ENCODE measurements around the gene MAFG. TPM values are rescaled to one million over a fixed set of nuclear protein-coding genes. Genes with fewer than 3 reads are reported as not detected.
A peak's percentile ranks its signal among the peaks of the same experiment; 100 is the strongest.

MAFG gene
- total and polyA plus RNA-seq, 9 of the 15 experiments (the other 6 are each of a cell fraction or from before 2014, with no cell fraction given): 1.1 to 58.1 (median 24.9) TPM

GRCh38 chr17:81941484-81942166 lies 14.1 kb upstream of the MAFG start (continued):
- TF ChIP-seq, protein P1, sequence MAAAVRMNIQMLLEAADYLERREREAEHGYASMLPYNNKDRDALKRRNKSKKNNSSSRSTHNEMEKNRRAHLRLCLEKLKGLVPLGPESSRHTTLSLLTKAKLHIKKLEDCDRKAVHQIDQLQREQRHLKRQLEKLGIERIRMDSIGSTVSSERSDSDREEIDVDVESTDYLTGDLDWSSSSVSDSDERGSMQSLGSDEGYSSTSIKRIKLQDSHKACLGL (CRISPR knock-in tag; IDR thresholded peaks at IDR 0.05; ENCODE audit: borderline replicate concordance, poor library complexity, severe bottlenecking): no peak
- TF ChIP-seq, protein P2, sequence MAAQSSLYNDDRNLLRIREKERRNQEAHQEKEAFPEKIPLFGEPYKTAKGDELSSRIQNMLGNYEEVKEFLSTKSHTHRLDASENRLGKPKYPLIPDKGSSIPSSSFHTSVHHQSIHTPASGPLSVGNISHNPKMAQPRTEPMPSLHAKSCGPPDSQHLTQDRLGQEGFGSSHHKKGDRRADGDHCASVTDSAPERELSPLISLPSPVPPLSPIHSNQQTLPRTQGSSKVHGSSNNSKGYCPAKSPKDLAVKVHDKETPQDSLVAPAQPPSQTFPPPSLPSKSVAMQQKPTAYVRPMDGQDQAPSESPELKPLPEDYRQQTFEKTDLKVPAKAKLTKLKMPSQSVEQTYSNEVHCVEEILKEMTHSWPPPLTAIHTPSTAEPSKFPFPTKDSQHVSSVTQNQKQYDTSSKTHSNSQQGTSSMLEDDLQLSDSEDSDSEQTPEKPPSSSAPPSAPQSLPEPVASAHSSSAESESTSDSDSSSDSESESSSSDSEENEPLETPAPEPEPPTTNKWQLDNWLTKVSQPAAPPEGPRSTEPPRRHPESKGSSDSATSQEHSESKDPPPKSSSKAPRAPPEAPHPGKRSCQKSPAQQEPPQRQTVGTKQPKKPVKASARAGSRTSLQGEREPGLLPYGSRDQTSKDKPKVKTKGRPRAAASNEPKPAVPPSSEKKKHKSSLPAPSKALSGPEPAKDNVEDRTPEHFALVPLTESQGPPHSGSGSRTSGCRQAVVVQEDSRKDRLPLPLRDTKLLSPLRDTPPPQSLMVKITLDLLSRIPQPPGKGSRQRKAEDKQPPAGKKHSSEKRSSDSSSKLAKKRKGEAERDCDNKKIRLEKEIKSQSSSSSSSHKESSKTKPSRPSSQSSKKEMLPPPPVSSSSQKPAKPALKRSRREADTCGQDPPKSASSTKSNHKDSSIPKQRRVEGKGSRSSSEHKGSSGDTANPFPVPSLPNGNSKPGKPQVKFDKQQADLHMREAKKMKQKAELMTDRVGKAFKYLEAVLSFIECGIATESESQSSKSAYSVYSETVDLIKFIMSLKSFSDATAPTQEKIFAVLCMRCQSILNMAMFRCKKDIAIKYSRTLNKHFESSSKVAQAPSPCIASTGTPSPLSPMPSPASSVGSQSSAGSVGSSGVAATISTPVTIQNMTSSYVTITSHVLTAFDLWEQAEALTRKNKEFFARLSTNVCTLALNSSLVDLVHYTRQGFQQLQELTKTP (IDR thresholded peaks at IDR 0.05; ENCODE audit: low read depth in 1 of 2, partially characterized antibody in 2 of 2): no peak
- no peak for TF ChIP-seq ZNF143 (CRISPR knock-in tag; IDR thresholded peaks at IDR 0.05)
- TF ChIP-seq RBFOX2 (IDR thresholded peaks at IDR 0.05; ENCODE audit: low read depth, low read length): 0 out of 2 replicates have a peak, but pooled peaks have one; percentile 14
- no peak for TF ChIP-seq CEBPG (CRISPR knock-in tag; IDR thresholded peaks at IDR 0.05)
- no peak for TF ChIP-seq CEBPG (tag; conservative IDR thresholded peaks at IDR 0.05 in 1 of 2, IDR thresholded peaks at IDR 0.05 in 1 of 2)
- TF ChIP-seq KDM1A (IDR thresholded peaks at IDR 0.05): peak in 1 of 2 experiments; percentile 73; a peak in 2 of 4 replicates
- no peak for TF ChIP-seq ID3 (CRISPR knock-in tag; IDR thresholded peaks at IDR 0.05)
- TF ChIP-seq ID3 (tag; IDR thresholded peaks at IDR 0.05): no peak
- no peak for TF ChIP-seq ZNF232 (CRISPR knock-in tag; IDR thresholded peaks at IDR 0.05)
- no peak for TF ChIP-seq CBX5 (IDR thresholded peaks at IDR 0.05; ENCODE audit: borderline replicate concordance, low read depth)
- TF ChIP-seq KLF13 (tag; IDR thresholded peaks at IDR 0.05; ENCODE audit: borderline replicate concordance, low read depth): no peak
- no peak for TF ChIP-seq ZNF668 (CRISPR knock-in tag; IDR thresholded peaks at IDR 0.05)
- no peak for TF ChIP-seq HDAC8 (tag; IDR thresholded peaks at IDR 0.05)
- TF ChIP-seq HNRNPL (IDR thresholded peaks at IDR 0.05; ENCODE audit: low read depth, low read length): peak; percentile 70; the same call in 1 of the 2 replicates
- TF ChIP-seq, protein P3, sequence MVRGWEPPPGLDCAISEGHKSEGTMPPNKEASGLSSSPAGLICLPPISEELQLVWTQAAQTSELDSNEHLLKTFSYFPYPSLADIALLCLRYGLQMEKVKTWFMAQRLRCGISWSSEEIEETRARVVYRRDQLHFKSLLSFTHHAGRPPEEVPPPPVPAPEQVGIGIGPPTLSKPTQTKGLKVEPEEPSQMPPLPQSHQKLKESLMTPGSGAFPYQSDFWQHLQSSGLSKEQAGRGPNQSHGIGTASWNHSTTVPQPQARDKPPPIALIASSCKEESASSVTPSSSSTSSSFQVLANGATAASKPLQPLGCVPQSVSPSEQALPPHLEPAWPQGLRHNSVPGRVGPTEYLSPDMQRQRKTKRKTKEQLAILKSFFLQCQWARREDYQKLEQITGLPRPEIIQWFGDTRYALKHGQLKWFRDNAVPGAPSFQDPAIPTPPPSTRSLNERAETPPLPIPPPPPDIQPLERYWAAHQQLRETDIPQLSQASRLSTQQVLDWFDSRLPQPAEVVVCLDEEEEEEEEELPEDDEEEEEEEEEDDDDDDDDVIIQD (CRISPR knock-in tag; IDR thresholded peaks at IDR 0.05): no peak
